Glomerular visceral epithelial cell (primary cell): Measurements from ENCODE around the gene NDC1.
A peak's percentile ranks its signal among the peaks of the same experiment; 100 is the strongest.
"Not testable (repeated sequence)": the region's sequence is repeated elsewhere in the genome, so short reads cannot be mapped to it uniquely, and the experiment has no call there.

ENCODE experiments used
- DNase-seq: peaks from one replicate; pipeline ENCODE4 v3.0.0-alpha.2; 2016; ENCODE audit errors: extremely low spot score

The NDC1 gene, protein sequence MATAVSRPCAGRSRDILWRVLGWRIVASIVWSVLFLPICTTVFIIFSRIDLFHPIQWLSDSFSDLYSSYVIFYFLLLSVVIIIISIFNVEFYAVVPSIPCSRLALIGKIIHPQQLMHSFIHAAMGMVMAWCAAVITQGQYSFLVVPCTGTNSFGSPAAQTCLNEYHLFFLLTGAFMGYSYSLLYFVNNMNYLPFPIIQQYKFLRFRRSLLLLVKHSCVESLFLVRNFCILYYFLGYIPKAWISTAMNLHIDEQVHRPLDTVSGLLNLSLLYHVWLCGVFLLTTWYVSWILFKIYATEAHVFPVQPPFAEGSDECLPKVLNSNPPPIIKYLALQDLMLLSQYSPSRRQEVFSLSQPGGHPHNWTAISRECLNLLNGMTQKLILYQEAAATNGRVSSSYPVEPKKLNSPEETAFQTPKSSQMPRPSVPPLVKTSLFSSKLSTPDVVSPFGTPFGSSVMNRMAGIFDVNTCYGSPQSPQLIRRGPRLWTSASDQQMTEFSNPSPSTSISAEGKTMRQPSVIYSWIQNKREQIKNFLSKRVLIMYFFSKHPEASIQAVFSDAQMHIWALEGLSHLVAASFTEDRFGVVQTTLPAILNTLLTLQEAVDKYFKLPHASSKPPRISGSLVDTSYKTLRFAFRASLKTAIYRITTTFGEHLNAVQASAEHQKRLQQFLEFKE

GRCh38 chr1:53837924-53838653 is at the start of gene NDC1:
NDC1 (minus strand) TSS chr1:53838296; CDS start chr1:53838261, 35 bp downstream.
- peak; percentile 94 for DNase-seq

GRCh38 chr1:53883600-53883999 is 45.5 kb upstream of the NDC1 start:
- DNase-seq = not testable (repeated sequence)

DNA sequence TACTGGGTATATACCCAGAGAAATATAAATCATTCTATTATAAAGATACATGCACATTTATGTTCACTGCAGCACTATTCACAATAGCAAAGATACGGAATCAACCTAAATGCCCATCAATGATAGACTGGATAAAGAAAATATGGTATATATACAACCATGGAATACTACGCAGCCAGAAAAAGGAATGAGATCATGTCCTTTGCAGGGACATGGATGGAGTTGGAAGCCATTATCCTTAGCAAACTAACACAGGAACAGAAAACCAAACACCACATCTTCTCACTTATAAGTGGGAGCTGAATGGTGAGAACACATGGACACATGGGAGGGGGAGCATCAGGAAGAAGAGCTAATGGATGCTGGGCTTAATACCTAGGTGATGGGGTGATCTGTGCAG is 43.8 kb upstream of the NDC1 start:
- not testable (repeated sequence) for DNase-seq

DNA sequence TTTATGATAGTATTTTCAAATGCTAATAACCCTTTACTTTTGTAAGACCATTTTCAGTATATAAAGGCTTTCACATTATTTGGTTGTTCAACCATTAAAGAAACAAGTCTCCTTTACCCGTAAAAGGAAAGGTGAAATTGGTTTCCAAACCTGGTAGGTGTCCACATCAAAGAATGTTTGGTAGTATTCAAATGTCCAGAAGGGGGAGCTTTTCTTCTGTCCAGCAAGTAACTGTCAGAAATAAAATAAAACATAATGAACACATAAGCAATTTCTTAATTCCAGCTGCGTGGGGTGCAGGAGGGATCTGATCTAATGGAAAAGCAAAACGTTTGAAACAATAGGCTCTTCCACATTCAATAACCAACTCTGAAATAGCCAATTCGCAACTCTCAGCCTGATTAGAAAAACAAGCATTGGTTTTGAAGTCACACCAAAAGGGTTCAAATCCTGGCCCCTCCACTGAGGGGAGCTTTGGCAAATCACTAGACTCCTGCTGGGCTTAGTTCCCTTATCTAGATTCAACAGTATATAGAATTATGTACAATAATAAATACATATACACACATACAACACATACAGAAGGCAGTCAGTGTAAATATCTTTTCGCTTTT is 40.5 kb upstream of the NDC1 start:
- DNase-seq = peak; percentile 58

- DNase-seq = not testable (repeated sequence)
These were observed 37.1 kb upstream of the NDC1 start for GRCh38 chr1:53875150-53875549.

DNA sequence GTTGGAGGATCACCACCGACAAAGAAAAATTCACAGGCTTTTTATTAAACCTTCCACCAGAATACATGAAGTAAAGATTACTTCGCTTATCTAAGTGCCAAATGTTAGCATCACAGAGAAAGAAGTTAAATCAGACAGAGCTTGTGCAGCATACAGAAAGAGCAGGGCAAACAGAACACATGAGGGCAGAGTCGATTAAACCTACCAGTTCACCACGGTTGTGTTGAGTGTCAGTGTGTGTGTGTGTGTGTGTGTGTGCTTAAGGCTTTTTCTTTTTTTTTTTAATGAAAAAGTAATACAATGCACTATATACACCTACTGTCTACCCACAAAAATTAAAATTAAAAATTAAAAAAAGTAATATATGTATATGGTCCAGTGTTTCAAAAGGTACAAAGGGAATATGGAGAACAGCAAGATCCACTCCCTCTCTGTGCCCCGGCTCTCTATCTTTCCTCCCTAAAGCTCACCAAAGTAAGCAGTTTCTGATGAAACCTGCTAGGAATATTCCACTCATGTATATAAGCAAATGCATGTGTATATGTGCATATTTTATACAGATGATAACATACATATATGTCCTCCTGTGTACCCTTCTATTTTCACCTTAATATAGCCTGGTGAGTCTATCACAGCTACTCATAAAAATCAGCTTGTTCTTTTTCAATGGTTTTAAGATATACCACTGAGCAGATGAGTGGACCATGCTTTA is 33.8 kb upstream of the NDC1 start:
- DNase-seq = no peak

DNA sequence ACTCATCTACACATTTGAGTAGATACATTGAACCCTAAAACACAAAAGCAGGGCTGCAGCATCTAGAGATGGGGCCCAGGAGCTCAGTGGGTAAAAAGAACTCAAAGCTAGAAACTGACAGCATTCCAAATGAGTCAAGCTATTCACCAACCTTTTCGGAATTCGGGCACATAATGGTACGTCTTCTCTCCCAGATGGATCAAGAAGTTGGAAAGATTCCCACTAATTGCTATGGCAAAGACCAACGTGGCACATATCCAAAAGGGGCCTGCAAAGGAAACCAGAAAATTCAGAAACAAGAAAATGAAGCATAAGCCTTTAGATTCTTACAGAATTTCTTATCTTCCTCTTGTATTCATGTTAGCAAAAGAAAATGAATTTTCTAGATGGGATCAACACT is 33.1 kb upstream of the NDC1 start:
- DNase-seq = no peak

DNA sequence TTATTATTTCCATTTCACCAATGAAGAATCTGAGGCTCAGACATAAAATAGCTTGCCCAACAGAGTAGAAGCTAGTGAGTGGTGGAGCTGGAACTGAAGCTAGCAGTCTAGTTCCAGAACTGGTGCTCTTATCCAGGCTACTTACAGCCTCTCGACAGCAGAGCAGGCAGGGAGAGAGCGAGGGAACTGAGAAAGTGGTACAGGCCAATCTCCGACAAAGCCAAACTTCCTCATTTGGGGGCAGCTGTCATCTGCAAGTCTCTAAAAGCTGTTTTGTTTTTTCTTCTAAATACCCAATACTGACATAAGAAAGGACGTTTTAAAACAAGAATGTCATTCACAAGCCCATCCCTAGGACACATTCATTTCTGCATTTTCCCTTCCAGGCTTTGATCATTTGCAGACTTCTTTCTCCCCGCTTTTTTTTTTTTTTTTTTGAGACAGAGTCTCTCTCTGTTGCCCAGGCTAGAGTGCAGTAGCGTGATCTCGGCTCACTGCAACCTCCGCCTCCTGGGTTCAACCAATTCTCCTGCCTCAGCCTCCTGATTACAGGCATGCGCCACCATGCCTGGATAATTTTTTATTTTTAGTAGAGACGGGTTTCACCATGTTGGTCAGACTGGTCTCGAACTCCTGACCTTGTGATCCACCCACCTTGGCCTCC is 31.5 kb upstream of the NDC1 start:
- no peak for DNase-seq

DNA sequence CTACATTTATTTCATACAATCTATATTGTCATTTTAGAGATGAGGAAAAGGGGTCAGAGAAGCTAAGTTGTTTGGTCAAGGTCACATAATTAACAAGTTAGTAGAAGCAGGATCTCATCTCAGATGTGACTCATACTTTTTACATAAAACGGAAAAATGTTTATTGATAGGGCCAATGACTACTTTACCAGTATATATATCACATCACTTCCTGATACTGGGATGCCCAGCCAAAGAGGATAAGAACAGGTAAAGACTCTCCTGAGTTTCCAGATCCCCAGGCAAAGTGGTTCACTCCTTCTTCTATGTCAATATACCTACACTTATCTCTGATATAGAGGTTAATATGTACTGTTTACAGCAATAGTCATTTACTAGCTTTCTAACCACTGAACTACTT is 30.5 kb upstream of the NDC1 start:
- DNase-seq = no peak

- no peak for DNase-seq
These were observed 24.4 kb upstream of the NDC1 start for GRCh38 chr1:53862507-53862906.

DNA sequence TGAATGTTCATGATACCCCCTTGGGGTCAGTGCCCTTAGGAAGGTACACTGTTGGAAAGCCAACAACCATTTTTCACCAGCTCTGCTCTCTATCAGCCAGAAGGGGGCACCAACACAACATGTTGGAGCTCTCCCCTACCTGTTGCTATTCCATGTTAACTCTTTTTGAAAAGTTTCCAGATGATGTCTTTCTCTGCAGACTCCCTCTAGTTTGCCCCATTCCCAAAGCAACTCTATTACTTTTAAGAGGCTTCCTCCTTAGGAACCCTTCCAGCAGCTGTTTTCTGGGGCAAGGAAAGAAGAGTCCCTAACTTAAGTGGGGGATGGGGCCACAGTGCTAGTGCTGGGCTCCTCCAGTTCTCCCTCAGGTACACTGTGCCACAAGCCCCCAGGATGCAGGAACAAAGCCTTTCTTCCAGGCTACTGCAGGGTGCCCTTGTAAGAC is 22.9 kb upstream of the NDC1 start:
- peak; percentile 66 for DNase-seq

- DNase-seq = no peak
These were observed 13.6 kb upstream of the NDC1 start for GRCh38 chr1:53851571-53852285.

- DNase-seq = no peak
These were observed 12.1 kb upstream of the NDC1 start for GRCh38 chr1:53850082-53850673.

- DNase-seq = no peak
These were observed 9.9 kb upstream of the NDC1 start for GRCh38 chr1:53847980-53848379.

DNA sequence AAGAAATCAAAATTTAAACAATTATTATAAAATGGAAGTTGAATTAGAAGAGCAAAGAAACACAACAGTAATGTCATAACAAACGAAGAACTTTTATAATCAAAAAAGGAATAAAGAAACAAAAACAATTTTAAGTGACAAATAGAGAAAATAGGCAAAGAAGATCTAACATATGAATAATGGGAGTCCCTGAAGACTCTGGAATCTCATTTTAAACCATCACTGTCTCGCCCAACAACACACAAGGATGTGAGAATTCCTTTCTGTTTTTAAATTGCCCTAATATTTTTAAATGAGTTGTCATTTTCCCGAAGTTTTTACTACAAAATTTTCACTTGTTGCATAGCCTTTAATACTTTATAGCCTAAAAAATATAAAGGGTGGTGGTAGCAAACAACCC is 4.3 kb upstream of the NDC1 start:
- DNase-seq = no peak

DNA sequence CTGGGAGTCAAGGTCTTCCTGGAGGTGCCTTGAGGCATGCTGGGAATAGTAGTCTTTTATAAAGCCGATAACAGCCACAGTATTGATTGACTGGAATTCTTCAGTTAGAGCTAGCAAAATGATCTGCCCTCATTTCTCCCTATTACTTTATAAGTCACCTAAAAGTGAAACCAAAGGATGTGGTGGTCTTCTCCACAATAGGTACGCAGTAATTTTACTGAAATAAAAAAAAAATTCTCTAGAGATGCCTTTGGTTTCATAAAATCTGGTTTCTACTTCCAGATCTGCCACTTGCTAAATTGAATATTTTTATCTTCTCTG is 518 bp upstream of the NDC1 start:
- no peak for DNase-seq

GRCh38 chr1:53837646-53837923 is 511 bp downstream of the NDC1 start:
- DNase-seq = no peak

DNA sequence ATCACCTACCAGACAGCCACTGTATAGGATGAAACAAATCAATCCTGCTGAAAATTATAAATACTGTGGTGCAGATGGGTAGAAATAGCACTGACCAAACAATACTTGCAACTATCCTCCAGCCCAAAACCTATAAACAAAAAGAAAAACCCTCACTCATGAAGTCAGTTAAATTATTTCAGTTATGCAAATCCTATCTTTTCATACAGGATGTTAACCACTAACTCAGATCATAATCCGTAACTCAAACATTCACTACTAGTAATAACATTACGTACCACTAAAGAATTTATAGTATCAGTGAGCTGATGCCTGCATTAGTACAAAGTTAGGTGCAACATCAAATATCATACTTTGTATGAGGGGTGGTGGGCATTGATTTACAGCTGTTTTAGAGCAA is 2.6 kb downstream of the NDC1 start:
- DNase-seq = peak; percentile 32

DNA sequence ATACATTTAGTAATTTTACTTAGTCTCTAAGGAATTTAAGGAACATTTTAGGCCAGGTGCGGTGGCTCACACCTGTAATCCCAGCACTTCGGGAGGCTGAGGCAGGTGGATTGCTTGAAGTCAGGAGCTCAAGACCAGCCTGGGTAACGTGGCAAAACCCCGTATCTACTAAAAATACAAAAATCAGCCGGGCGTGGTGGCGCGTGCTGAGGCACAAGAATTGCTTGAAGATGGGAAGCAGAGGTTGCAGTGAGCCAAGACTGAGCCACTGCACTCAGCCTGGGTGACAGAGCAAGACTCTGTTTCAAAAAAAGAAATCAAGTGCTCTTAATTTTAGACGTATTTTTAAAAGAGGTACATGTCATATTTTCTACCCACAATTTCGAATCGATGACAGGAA is 3.3 kb downstream of the NDC1 start:
- no peak for DNase-seq

DNA sequence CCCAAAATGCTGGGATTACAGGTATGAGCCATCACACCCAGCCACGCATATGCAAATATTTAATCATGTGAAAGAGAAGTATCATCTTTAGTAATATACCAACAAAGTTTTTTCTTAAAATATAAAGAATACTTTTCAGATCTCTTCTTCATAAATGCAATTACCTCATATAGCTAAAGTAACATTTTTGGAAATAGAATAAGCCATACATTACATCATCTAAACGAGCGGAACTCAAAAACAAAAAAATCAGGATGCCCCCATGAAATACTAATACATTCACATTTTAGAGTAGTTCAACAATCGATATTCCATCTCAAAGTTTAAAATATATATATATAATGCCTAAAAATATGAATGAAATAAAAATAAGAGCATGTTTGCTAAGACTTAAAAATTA is 4.7 kb downstream of the NDC1 start:
- DNase-seq = no peak
